ENCODE data around the gene ARHGAP26. TPM values are rescaled to one million over a fixed set of nuclear protein-coding genes. Genes with fewer than 3 reads are reported as not detected.

ARHGAP26 gene
- total RNA-seq, 2 donors from 2014 or later = 15.7 to 23.4 TPM

GRCh38 chr5:142878111-142878510 is 107.9 kb downstream of the ARHGAP26 start:
- DNase-seq (ENCODE audit: low spot score in 2 of 2) (no peak), ATAC-seq (no peak)
- H3K27ac Mint-ChIP-seq = no peak overlapping the region
- no peaks in the 10 kb centered on the region for H3K36me3 Mint-ChIP-seq
- no peaks in the 10 kb centered on the region for H3K9me3 Mint-ChIP-seq

GRCh38 chr5:142878638-142879037 is 108.5 kb downstream of the ARHGAP26 start:
- no peaks in the 10 kb centered on the region for H3K36me3 Mint-ChIP-seq
- ATAC-seq = no peak
- H3K27ac Mint-ChIP-seq = no peak overlapping the region
- no peaks in the 10 kb centered on the region for H3K9me3 Mint-ChIP-seq
- DNase-seq (ENCODE audit: low spot score in 2 of 2) = no peak

- H3K27ac Mint-ChIP-seq = no peak overlapping the region
- H3K36me3 Mint-ChIP-seq = no peaks in the 10 kb centered on the region
- DNase-seq (ENCODE audit: low spot score in 2 of 2) = no peak
- peak; percentile 20 to 57 for ATAC-seq
- no peaks in the 10 kb centered on the region for H3K9me3 Mint-ChIP-seq
These were observed 111.1 kb downstream of the ARHGAP26 start for GRCh38 chr5:142881076-142881783.

- no peaks in the 10 kb centered on the region for H3K36me3 Mint-ChIP-seq
- no peak for DNase-seq (ENCODE audit: low spot score in 2 of 2)
- no peaks in the 10 kb centered on the region for H3K9me3 Mint-ChIP-seq
- no peak overlapping the region for H3K27ac Mint-ChIP-seq
- ATAC-seq = no peak
These were observed 111.6 kb downstream of the ARHGAP26 start for GRCh38 chr5:142881784-142882126.

- no peaks in the 10 kb centered on the region for H3K9me3 Mint-ChIP-seq
- ATAC-seq = no peak
- no peaks in the 10 kb centered on the region for H3K36me3 Mint-ChIP-seq
These were observed 112.8 kb downstream of the ARHGAP26 start for GRCh38 chr5:142883025-142883424.

GRCh38 chr5:142883438-142883837 is 113.3 kb downstream of the ARHGAP26 start:
- H3K27ac Mint-ChIP-seq = no peak overlapping the region
- DNase-seq (ENCODE audit: low spot score in 2 of 2) (no peak), ATAC-seq (no peak)
- H3K9me3 Mint-ChIP-seq = no peaks in the 10 kb centered on the region
- no peaks in the 10 kb centered on the region for H3K36me3 Mint-ChIP-seq

More at GRCh38 chr5:142883025-142883424, 112.8 kb downstream of the ARHGAP26 start:
- no peak overlapping the region for H3K27ac Mint-ChIP-seq
- no peak for DNase-seq (ENCODE audit: low spot score in 2 of 2)

GRCh38 chr5:142884029-142884428 is 113.9 kb downstream of the ARHGAP26 start:
- H3K36me3 Mint-ChIP-seq = no peaks in the 10 kb centered on the region
- ATAC-seq (no peak), DNase-seq (ENCODE audit: low spot score in 2 of 2) (no peak)
- H3K9me3 Mint-ChIP-seq = no peaks in the 10 kb centered on the region
- H3K27ac Mint-ChIP-seq = no peak overlapping the region

- ATAC-seq (no peak), DNase-seq (ENCODE audit: low spot score in 2 of 2) (no peak)
- Mint-ChIP-seq H3K9me3 (no peaks in the 10 kb centered on the region), H3K36me3 (no peaks in the 10 kb centered on the region), H3K27ac (no peak overlapping the region)
These were observed 116.0 kb downstream of the ARHGAP26 start for GRCh38 chr5:142886211-142886610.

GRCh38 chr5:142886956-142887355 is 116.8 kb downstream of the ARHGAP26 start:
- H3K9me3 Mint-ChIP-seq = no peaks in the 10 kb centered on the region
- H3K27ac Mint-ChIP-seq = no peak overlapping the region
- ATAC-seq (no peak), DNase-seq (ENCODE audit: low spot score in 2 of 2) (no peak)
- no peaks in the 10 kb centered on the region for H3K36me3 Mint-ChIP-seq

- Mint-ChIP-seq H3K36me3 (no peaks in the 10 kb centered on the region), H3K9me3 (no peaks in the 10 kb centered on the region), H3K27ac (no peak overlapping the region)
- no peak for ATAC-seq
- DNase-seq (ENCODE audit: low spot score in 2 of 2) = no peak
These were observed 118.4 kb downstream of the ARHGAP26 start for GRCh38 chr5:142888469-142889085.

GRCh38 chr5:142892021-142892420 is 121.8 kb downstream of the ARHGAP26 start:
- H3K27ac Mint-ChIP-seq = no peak overlapping the region
- H3K9me3 Mint-ChIP-seq = no peaks in the 10 kb centered on the region
- H3K36me3 Mint-ChIP-seq = peaks cover 4 to 7% of the 10 kb centered on the region in 2 donors
- ATAC-seq (no peak), DNase-seq (ENCODE audit: low spot score in 2 of 2) (no peak)

- ATAC-seq (no peak), DNase-seq (ENCODE audit: low spot score in 2 of 2) (no peak)
- no peak overlapping the region for H3K27ac Mint-ChIP-seq
- no peaks in the 10 kb centered on the region for H3K9me3 Mint-ChIP-seq
- H3K36me3 Mint-ChIP-seq = peaks cover 4 to 7% of the 10 kb centered on the region in 2 donors
These were observed 124.1 kb downstream of the ARHGAP26 start for GRCh38 chr5:142894315-142894714.

- Mint-ChIP-seq H3K9me3 (no peaks in the 10 kb centered on the region), H3K36me3 (peaks cover 4 to 7% of the 10 kb centered on the region in 2 donors), H3K27ac (no peak overlapping the region)
- ATAC-seq = no peak
- DNase-seq (ENCODE audit: low spot score in 2 of 2) = no peak
These were observed 124.6 kb downstream of the ARHGAP26 start for GRCh38 chr5:142894749-142895148.

- Mint-ChIP-seq H3K36me3 (peaks cover 4 to 7% of the 10 kb centered on the region in 2 donors), H3K27ac (no peak overlapping the region), H3K9me3 (no peaks in the 10 kb centered on the region)
- DNase-seq (ENCODE audit: low spot score in 2 of 2) (no peak), ATAC-seq (no peak)
These were observed 126.3 kb downstream of the ARHGAP26 start for GRCh38 chr5:142896325-142897007.

GRCh38 chr5:142897328-142897727 is 127.2 kb downstream of the ARHGAP26 start:
- DNase-seq (ENCODE audit: low spot score in 2 of 2) (no peak), ATAC-seq (no peak)
- Mint-ChIP-seq H3K36me3 (peaks cover 4 to 7% of the 10 kb centered on the region in 2 donors), H3K9me3 (no peaks in the 10 kb centered on the region), H3K27ac (no peak overlapping the region)

- DNase-seq (ENCODE audit: low spot score in 2 of 2) (no peak), ATAC-seq (no peak)
- Mint-ChIP-seq H3K9me3 (no peaks in the 10 kb centered on the region), H3K36me3 (peaks cover 0 to under 1% of the 10 kb centered on the region in 2 donors), H3K27ac (peak overlapping the region in 1 of 2 donors; percentile 25)
These were observed 130.8 kb downstream of the ARHGAP26 start for GRCh38 chr5:142900927-142901326.

GRCh38 chr5:142901476-142902185 is 131.5 kb downstream of the ARHGAP26 start:
- DNase-seq (ENCODE audit: low spot score in 2 of 2) (no peak), ATAC-seq (peak in 1 of 2 donors; percentile 50)
- peaks cover 0 to 7% of the 10 kb centered on the region in 2 donors for H3K36me3 Mint-ChIP-seq
- H3K9me3 Mint-ChIP-seq = no peaks in the 10 kb centered on the region
- H3K27ac Mint-ChIP-seq = no peak overlapping the region

Measured in activated naive CD4-positive, alpha-beta T cell treated with anti-CD3 and anti-CD28 coated beads, Interleukin-2, amount 50 U/mL, for 72 hours (primary cell).